Measurements from ENCODE around the gene SH3BP1.

SH3BP1 gene

DNA sequence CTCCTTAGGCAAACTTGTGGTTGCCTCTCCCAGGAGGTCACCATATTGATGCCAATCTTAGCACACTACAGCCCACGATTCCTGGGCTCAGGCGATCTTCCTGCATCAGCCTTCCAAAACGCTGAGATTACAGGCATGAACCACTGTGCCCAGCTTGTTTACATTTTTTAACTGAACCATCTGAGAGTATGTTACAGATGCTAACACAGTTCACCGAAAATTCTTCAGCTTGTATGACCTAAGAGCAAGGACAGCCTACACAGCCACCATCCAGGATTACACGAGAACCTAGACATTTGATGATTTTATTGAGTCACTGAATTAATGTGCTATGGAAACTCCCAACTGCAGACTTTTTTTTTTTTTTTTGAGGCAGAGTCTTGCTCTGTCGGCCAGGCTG lies 30.1 kb downstream of the SH3BP1 start:
- TF ChIP-seq, protein P1, sequence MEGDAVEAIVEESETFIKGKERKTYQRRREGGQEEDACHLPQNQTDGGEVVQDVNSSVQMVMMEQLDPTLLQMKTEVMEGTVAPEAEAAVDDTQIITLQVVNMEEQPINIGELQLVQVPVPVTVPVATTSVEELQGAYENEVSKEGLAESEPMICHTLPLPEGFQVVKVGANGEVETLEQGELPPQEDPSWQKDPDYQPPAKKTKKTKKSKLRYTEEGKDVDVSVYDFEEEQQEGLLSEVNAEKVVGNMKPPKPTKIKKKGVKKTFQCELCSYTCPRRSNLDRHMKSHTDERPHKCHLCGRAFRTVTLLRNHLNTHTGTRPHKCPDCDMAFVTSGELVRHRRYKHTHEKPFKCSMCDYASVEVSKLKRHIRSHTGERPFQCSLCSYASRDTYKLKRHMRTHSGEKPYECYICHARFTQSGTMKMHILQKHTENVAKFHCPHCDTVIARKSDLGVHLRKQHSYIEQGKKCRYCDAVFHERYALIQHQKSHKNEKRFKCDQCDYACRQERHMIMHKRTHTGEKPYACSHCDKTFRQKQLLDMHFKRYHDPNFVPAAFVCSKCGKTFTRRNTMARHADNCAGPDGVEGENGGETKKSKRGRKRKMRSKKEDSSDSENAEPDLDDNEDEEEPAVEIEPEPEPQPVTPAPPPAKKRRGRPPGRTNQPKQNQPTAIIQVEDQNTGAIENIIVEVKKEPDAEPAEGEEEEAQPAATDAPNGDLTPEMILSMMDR (conservative IDR thresholded peaks at IDR 0.05; ENCODE audit: low read depth): no peak
- H3K27ac ChIP-seq: peak overlapping the region; percentile 41
- DNase-seq (ENCODE audit: low spot score): no peak
- ChIA-PET CTCF (no interaction called here), POLR2A (ENCODE audit: low non-redundant PET) (interaction anchor here (0.7 kb wide), 1 partner anchor 236 kb away, joined by 6 read pairs; no protein-coding TSS in a partner anchor)

DNA sequence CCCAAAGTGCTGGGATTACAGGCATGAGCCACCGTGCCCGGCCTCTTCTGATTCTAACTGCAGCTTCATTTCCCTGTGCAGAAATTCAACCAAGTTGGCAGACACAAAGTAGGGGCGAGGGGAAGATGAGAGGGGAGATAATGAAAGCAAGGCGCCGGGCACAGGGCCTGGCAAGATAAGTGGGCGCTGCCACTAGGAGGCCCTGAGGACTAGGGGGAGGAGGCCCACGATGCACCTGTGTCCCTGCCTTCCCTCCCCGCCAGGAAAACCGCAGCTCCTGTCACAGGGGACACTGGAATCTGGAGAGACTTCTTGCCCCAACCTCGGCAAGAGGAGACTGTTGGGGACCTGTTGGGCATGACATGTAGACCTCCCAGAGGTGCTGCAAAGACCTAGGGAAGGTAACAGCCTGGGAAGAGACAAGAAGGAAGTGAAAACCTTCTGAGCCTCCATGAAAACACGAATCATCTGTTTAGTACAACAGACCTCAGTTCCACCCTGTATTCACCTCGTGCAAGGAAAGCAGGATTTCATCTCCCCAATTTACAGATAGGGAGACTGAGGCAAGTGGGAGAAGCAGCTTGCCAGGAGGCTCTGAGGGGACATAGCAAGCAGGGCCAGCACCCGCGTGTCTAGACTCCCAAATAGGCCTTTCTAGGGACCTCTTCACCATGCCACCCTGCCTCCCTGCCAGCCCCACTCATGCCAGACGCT lies 32.9 kb downstream of the SH3BP1 start:
- no peak for DNase-seq (ENCODE audit: low spot score)
- H3K27ac ChIP-seq: peak overlapping the region; percentile 98
- CTCF ChIA-PET: no interaction called here
- POLR2A ChIA-PET (ENCODE audit: low non-redundant PET): no interaction called here
- TF ChIP-seq, protein P1 (conservative IDR thresholded peaks at IDR 0.05; ENCODE audit: low read depth): no peak

DNA sequence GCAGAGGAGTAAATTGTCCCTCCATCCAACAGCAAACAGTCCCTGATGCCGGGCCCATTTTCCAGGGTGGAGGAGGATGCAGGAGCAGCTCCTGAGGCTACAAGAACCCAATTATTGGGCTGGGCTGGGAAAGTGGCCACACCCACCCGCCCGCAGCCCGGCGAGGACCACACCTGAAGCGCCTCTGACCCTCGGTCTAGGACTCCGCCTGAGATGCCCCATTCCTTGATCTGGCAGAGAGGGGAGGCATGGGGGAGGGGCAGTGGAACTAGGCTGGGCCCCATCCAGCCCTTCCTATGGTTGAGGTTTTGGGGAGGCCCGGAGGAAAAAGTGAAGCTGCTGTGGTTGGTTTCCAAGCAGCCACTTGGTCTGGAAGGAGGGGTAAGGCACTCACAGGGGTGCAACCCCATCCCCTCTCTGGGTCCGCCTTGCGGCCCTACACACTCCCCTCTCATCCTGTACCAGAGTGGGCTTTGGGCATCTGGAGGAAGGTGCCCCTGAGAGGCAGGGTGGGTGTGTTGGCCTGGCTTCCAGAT lies 33.5 kb downstream of the SH3BP1 start:
- no peak for DNase-seq (ENCODE audit: low spot score)
- H3K27ac ChIP-seq: peak overlapping the region; percentile 98
- TF ChIP-seq, protein P1 (conservative IDR thresholded peaks at IDR 0.05; ENCODE audit: low read depth): no peak
- ChIA-PET CTCF (no interaction called here), POLR2A (ENCODE audit: low non-redundant PET) (no interaction called here)

DNA sequence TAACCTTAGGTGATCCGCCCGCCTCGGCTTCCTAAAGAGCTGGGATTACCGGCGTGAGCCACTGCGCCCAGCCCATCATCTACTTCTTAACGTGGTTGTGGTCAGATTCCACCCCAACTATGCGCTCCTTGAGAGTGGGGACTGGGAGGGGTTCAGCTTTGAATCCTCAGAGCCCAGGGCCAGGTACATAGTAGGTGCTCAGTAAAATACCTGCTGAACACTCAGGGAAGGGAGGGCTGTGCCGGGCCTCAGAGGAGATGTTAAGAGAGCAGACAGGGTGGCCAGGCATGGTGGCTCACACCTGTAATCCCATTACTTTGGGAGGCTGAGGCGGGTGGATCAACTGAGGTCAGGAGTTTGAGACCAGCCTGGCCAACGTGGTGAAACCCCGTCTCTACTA lies 34.8 kb downstream of the SH3BP1 start:
- TF ChIP-seq, protein P1 (conservative IDR thresholded peaks at IDR 0.05; ENCODE audit: low read depth): no peak
- DNase-seq (ENCODE audit: low spot score): no peak
- peak overlapping the region; percentile 98 for H3K27ac ChIP-seq
- CTCF ChIA-PET: no interaction called here
- POLR2A ChIA-PET (ENCODE audit: low non-redundant PET): no interaction called here

- CTCF ChIA-PET: interaction anchor here (0.9 kb wide), 1 partner anchor 32 kb away, joined by 3 read pairs; no protein-coding TSS in a partner anchor
- DNase-seq (ENCODE audit: low spot score): peak; percentile 92
- peak within 1 kb of the TSS; percentile 98 for H3K27ac ChIP-seq
- POLR2A ChIA-PET (ENCODE audit: low non-redundant PET): interaction anchor here (0.7 to 0.8 kb wide), 2 partner anchors 13 to 17 kb away, joined by 3 read pairs; partner anchors contain the start of gene PDXP
- TF ChIP-seq, protein P1 (conservative IDR thresholded peaks at IDR 0.05; ENCODE audit: low read depth): no peak
Measured at GRCh38 chr22:37674951-37675929, 35.8 kb downstream of the SH3BP1 start, which contains the start of gene LGALS1. Gene LGALS1, plus strand, starts transcription at chr22:37675636. Its CDS starts 67 bp downstream, at chr22:37675703.

All from RWPE1 (cell line).